Lung (tissue), 12 donors: Measurements from ENCODE around the gene BPTF. TPM values are rescaled to one million over a fixed set of nuclear protein-coding genes. Genes with fewer than 3 reads are reported as not detected.
"Not testable (repeated sequence)": the region's sequence is repeated elsewhere in the genome, so short reads cannot be mapped to it uniquely, and the experiment has no call there.

ENCODE experiments used
- ATAC-seq: fragments of 200-7000 bp; cut with Tn5 transposase; one replicate; pipeline ENCODE4 v1.9.1; 2020; ENCODE audit warnings: moderate number of reproducible peaks; ENCODE audit not compliant: insufficient read depth, low FRiP score
- DNase-seq, 3 donors: peaks; one replicate each; pipeline ENCODE4 v3.0.0-alpha.2; 2013 to 2017
- H3K27ac ChIP-seq, 2 donors: one replicate each; pipeline ENCODE4 v1.5.1; 2013; ENCODE audit warnings: mild to moderate bottlenecking in 2 of 2, moderate library complexity in 2 of 2, control low read depth in 1 of 2, inconsistent platforms in 1 of 2, low read depth in 1 of 2, low read length in 1 of 2
- H3K27me3 ChIP-seq, 3 donors: one replicate each; pipeline ENCODE4 v1.5.1; 2013; ENCODE audit warnings: low read length in 2 of 3; ENCODE audit not compliant: control insufficient read depth in 3 of 3, insufficient read depth in 3 of 3
- H3K36me3 ChIP-seq, 4 donors: one replicate each; pipeline ENCODE4 v1.5.1; 2013; ENCODE audit warnings: low read length in 4 of 4, mild to moderate bottlenecking in 1 of 4, moderate library complexity in 1 of 4; ENCODE audit not compliant: control insufficient read depth in 4 of 4, insufficient read depth in 4 of 4
- H3K4me1 ChIP-seq, 5 donors: one replicate each; pipeline ENCODE4 v1.5.1; 2013; ENCODE audit warnings: low read length in 5 of 5, mild to moderate bottlenecking in 2 of 5, moderate library complexity in 1 of 5; ENCODE audit not compliant: control insufficient read depth in 5 of 5, insufficient read depth in 5 of 5
- H3K4me3 ChIP-seq: one replicate; pipeline ENCODE4 v1.5.1; 2013; ENCODE audit warnings: mild to moderate bottlenecking, control low read depth, moderate library complexity
- H3K9ac ChIP-seq, 2 donors: one replicate each; pipeline ENCODE4 v1.5.1; 2013; ENCODE audit warnings: low read length in 2 of 2, control low read depth in 1 of 2; ENCODE audit not compliant: insufficient read depth in 1 of 2
- H3K9me3 ChIP-seq, 4 donors: one replicate each; pipeline ENCODE4 v1.5.1; 2013; ENCODE audit warnings: low read length in 3 of 4, mild to moderate bottlenecking in 1 of 4, moderate library complexity in 1 of 4; ENCODE audit not compliant: control insufficient read depth in 4 of 4, insufficient read depth in 3 of 4
- CTCF ChIP-seq: IDR thresholded peaks from 2 replicates; pipeline ENCODE4 v1.5.1; 2012; ENCODE audit warnings: mild to moderate bottlenecking; ENCODE audit errors: control extremely low read depth, extremely low read depth
- WGBS, 2 donors: extraction: QIAGEN DNeasy Blood & Tissue Kit; methylation state at CpG; one replicate each; pipeline ENCODE4 v1.1.7; 2013; 5-methylcytosine and 5-hydroxymethylcytosine counted together
- polyA plus RNA-seq, 2 donors: library from polyadenylated mRNA; stranded (reverse); fragments of 200-250 nt; gene quantifications; one replicate each; pipeline ENCODE4 v1.2.1, GENCODE V29; 2013
- total RNA-seq, 2 donors: library from RNA; depleted of rRNA in 1 of 2; stranded (reverse); fragments of >200 nt in 1 of 2; gene quantifications; one replicate each; pipeline ENCODE4 v1.2.1, GENCODE V29; 2014 to 2021
- donor health status: control.
- donor health status: control.
- donor health status: Bipolar disorder and iron deficiency.
- donor health status: healthy.
- donor health status: DM: yes; HTN: yes; CAD: no.

BPTF gene
- total and polyA plus RNA-seq, 4 donors = 12.2 to 179 (median 47.4) TPM

GRCh38 chr17:68013385-68013784, 188.1 kb downstream of the BPTF start:
- Histone ChIP-seq H3K27ac (no peak overlapping the region), H3K9me3 (no peaks in the 10 kb centered on the region), H3K36me3 (no peaks in the 10 kb centered on the region), H3K4me1 (peaks cover 0 to 4% (median 0%) of the 10 kb centered on the region in 5 donors), H3K27me3 (no peaks in the 10 kb centered on the region), H3K4me3 (no peak overlapping the region), H3K9ac (no peak overlapping the region)
- no peak for TF ChIP-seq CTCF
- DNase-seq = no peak
- no peak for ATAC-seq

- Histone ChIP-seq H3K9me3 (no peaks in the 10 kb centered on the region), H3K9ac (no peak overlapping the region), H3K36me3 (no peaks in the 10 kb centered on the region), H3K4me3 (no peak overlapping the region), H3K27me3 (no peaks in the 10 kb centered on the region), H3K27ac (no peak overlapping the region), H3K4me1 (peaks cover 0 to 4% (median 0%) of the 10 kb centered on the region in 5 donors)
- no peak for ATAC-seq
- no peak for DNase-seq
- 88 to 91% methylated on average over 11 of the region's 11 CpGs for WGBS, 2 donors
- no peak for TF ChIP-seq CTCF
Measured at GRCh38 chr17:68015081-68015723, 189.9 kb downstream of the BPTF start.

DNA sequence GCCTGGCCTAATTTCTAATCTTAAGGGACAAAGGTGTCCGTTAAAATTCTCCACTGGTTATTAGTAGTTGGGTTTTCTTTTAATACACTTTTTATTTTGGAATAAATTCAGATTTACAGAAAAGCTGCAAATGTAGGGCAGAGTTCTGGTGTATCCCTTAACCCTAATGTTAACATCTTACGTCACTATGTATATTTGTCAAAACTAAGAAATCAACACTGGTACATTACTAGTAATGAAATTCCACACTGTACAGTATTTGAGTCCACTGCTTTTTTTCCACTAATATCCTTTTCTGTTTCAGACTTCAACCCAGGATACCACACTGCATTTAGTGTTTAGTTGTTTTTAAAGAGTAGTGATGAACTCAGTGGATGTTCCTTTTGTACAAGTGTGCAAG, 191.5 kb downstream of the BPTF start:
- no peak for ATAC-seq
- DNase-seq = no peak
- H3K9ac ChIP-seq = no peak overlapping the region
- H3K4me1 ChIP-seq = no peaks in the 10 kb centered on the region
- no peaks in the 10 kb centered on the region for H3K36me3 ChIP-seq
- no peak overlapping the region for H3K27ac ChIP-seq
- WGBS, 2 donors = 93 to 98% methylated on average over 2 of the region's 2 CpGs
- no peaks in the 10 kb centered on the region for H3K27me3 ChIP-seq
- H3K9me3 ChIP-seq = no peaks in the 10 kb centered on the region
- no peak overlapping the region for H3K4me3 ChIP-seq
- no peak for TF ChIP-seq CTCF

DNA sequence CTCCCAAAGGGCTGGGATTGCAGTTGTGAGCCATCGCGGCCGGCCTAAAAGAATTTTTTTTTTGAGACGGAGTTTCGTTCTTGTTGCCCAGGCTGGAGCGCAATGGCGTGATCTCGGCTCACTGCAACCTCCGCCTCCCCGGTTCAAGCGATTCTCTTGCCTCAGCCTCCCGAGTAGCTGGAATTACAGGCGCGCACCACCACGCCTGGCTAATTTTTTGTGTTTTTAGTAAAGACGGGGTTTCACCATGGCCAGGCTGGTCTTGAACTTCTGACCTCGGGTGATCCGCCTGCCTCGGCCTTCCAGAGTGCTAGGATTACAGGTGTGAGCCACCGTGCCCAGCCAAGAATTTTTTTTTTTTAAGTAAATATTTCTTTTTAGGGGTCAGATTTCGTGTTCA, 193.2 kb downstream of the BPTF start:
- H3K27ac ChIP-seq, H3K4me1 ChIP-seq, H3K9me3 ChIP-seq, H3K36me3 ChIP-seq, H3K9ac ChIP-seq, H3K27me3 ChIP-seq, DNase-seq, ATAC-seq, H3K4me3 ChIP-seq: not testable (repeated sequence)
- 92 to 96% methylated on average over 21 of the region's 21 CpGs for WGBS, 2 donors
